Measurements from ENCODE around the gene CTSF. TPM values are rescaled to one million over a fixed set of nuclear protein-coding genes. Genes with fewer than 3 reads are reported as not detected.
"Not testable (repeated sequence)": the region's sequence is repeated elsewhere in the genome, so short reads cannot be mapped to it uniquely, and the experiment has no call there.

CTSF gene
- polyA plus RNA-seq (ENCODE audit: insufficient read length) = 99.0 TPM
- long read RNA-seq, donor 1, transcript CTSF-201 (13 exons, 2,035 nt) = major isoform, 44 of 71 reads
- long read RNA-seq, donor 1, partial matches to known transcripts = 26 of 71 reads
- long read RNA-seq, donor 1, other reads (novel, unspliced or antisense) = 0 of 71 reads
- long read RNA-seq, donor 2, transcript CTSF-201 (13 exons, 2,035 nt) = major isoform, 30 of 47 reads
- long read RNA-seq, donor 2, partial matches to known transcripts = 17 of 47 reads
- long read RNA-seq, donor 2, other reads (novel, unspliced or antisense) = 0 of 47 reads
- long read RNA-seq, donor 3, transcript CTSF-201 (13 exons, 2,035 nt) = major isoform, 14 of 36 reads
- long read RNA-seq, donor 3, partial matches to known transcripts = 22 of 36 reads
- long read RNA-seq, donor 3, other reads (novel, unspliced or antisense) = 0 of 36 reads
- long read RNA-seq, donor 4, partial matches to known transcripts = 12 of 15 reads
- long read RNA-seq, donor 4, other reads (novel, unspliced or antisense) = 0 of 15 reads
- long read RNA-seq, donor 5, transcript CTSF-201 (13 exons, 2,035 nt) = major isoform, 43 of 68 reads
- long read RNA-seq, donor 5, partial matches to known transcripts = 18 of 68 reads
- long read RNA-seq, donor 5, other reads (novel, unspliced or antisense) = 6 of 68 reads
- long read RNA-seq, donor 6, transcript CTSF-201 (13 exons, 2,035 nt) = major isoform, 39 of 54 reads
- long read RNA-seq, donor 6, partial matches to known transcripts = 15 of 54 reads
- long read RNA-seq, donor 6, other reads (novel, unspliced or antisense) = 0 of 54 reads
- long read RNA-seq, donor 7, transcript CTSF-201 (13 exons, 2,035 nt) = major isoform, 40 of 77 reads
- long read RNA-seq, donor 7, partial matches to known transcripts = 37 of 77 reads
- long read RNA-seq, donor 7, other reads (novel, unspliced or antisense) = 0 of 77 reads
- long read RNA-seq, donor 8, transcript CTSF-201 (13 exons, 2,035 nt) = major isoform, 22 of 23 reads
- long read RNA-seq, donor 8, partial matches to known transcripts = 0 of 23 reads
- long read RNA-seq, donor 8, other reads (novel, unspliced or antisense) = 0 of 23 reads

- peak; percentile 69 for DNase-seq
Measured at GRCh38 chr11:66568124-66568916, at the start of gene CTSF. Gene CTSF (minus strand): TSS chr11:66568606. CDS start chr11:66568486, 120 bp downstream.

DNA sequence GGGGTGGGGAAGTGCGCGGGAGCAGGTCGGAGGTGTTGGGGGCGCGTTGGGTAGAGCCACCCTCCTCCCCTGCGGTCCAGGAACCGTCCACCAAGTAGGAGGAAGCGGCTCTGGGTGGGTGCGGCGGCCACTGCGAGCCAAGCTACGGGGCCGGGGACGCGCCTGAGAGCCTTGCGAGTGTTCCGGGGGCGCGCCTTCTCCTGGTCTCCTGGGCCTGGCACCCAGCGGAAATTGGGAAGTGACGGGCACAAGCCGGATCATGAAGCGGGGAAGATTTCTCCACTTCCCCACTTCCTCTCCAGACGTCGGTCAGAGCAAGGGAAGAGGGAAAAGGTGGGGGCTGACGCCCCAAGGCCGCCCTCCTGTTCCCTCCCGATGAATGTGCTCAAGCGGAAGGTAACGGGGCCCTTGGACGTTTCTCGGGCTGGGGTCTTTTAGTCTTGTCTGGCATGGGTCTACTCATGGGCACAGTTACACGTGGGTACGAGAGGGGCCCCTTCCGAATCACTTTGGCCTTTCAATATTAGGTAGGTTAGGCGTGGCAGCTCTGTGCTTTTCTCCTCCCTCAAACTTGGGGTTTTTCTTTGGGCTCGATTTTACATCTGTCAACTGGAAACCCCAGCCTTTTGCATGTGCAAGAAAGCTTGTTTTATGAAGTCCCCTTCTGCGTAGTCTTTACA, 48.9 kb upstream of the CTSF start:
- DNase-seq = peak; percentile 41

DNA sequence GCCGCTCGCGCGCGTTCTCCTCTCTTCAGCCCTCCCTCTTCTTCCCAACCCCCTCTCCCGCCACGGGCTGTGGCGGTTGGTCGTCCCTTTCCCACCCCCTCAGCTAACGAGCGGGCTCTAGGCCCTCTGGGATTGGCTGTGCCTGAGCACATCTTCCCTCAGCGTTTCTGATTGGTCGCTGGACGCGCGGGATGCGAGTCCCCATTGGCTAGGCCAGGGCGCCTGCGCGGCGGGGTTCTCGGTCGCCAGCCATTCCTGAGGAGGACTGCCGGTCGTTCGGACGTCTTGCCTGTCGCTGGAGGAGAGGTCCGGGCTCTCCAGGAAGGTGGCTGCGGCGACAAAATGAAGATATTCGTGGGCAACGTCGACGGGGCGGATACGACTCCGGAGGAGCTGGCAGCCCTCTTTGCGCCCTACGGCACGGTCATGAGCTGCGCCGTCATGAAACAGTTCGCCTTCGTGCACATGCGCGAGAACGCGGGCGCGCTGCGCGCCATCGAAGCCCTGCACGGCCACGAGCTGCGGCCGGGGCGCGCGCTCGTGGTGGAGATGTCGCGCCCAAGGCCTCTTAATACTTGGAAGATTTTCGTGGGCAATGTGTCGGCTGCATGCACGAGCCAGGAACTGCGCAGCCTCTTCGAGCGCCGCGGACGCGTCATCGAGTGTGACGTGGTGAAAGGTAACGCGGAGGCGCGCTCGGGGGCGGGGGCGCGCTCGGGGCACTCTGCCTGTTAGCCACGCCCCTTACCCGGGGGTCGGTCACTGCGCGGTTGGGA, 48.2 kb upstream of the CTSF start, which contains the start of gene RBM14:
RBM14 (plus strand) TSS at position 252 of the 776 bp plus-strand sequence; CDS start at position 343, 91 bp downstream.
- DNase-seq = peak; percentile 99

DNA sequence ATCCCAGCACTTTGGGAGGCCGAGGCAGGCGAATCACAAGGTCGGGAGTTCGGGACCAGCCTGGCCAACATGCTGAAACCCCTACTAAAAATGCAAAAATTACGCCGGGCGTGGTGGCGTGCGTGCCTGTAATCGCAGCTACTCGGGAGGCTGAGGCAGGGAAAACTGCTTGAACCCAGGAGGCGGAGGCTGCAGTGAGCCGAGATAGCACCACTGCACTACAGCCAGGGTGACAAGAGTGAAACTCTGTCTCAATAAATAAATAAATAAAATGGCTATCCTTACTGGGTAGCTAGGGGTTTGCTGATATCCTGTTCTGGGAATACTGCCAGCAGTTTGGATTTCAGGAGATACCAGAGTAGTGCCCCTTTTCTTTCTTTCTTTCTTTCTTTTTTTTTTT, 45.7 kb upstream of the CTSF start:
- no peak for DNase-seq

DNA sequence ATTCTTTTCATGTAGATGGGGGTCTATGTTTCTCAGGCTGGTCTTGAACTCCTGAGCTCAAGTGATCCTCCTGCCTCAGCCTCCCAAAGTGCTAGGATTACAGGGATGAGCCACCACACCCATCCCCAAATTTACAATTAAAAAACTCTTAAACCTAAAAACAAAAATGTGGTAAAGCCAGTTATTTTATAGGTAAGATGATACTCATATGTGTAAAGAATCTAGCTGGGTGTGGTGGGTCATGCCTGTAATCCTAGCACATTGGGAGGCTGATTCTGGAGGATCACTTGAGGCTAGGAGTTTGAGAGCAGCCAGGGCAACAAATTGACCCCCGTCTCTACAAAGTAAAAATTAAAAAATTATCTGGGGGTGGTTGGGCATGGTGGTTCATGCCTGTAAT, 44.1 kb upstream of the CTSF start:
- DNase-seq = no peak

DNA sequence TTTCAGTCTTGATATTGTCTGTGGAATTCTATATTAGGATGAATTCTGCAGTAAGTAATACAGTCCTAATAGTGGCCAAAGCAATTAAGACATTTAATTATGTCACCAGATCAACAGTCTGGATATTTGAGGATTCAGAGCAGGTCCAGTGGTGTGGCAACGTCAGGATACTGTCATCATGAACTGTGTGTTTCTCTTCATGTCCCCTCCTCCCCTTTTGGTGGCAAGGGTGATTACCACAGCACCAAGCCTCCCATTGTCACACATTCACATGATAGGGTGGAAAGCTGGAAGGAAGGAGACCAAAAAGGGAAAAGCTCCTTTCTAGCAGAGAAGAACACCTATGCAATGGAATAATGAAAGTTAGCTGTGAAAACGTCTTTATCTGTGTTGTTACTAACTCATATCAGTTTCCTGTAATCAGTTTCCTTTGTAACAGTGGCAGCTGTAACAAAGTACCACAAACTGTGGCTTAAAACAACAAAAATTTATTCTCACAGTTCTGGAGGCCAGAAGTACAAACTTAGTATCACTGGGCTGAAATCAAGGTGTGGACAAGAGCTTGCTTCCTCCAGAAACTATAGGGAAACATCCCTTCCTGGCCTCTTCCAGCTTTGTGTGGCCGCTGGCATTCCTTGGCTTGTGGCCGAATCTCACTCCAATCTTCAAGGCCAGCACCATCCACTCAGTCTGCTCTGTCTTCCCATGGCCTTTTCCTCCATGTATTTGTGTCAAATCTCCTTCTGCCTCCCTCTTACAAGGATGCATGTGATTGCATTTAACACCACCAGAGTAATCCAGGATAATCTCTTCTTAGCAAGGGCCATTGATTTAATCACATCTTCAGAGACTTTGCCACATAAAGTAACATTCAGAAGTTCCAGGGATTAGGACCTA, 41.6 kb upstream of the CTSF start:
- DNase-seq = no peak

GRCh38 chr11:66607126-66607834, 38.9 kb upstream of the CTSF start:
- no peak for DNase-seq

GRCh38 chr11:66606608-66607007, 38.2 kb upstream of the CTSF start:
- DNase-seq = not testable (repeated sequence)

DNA sequence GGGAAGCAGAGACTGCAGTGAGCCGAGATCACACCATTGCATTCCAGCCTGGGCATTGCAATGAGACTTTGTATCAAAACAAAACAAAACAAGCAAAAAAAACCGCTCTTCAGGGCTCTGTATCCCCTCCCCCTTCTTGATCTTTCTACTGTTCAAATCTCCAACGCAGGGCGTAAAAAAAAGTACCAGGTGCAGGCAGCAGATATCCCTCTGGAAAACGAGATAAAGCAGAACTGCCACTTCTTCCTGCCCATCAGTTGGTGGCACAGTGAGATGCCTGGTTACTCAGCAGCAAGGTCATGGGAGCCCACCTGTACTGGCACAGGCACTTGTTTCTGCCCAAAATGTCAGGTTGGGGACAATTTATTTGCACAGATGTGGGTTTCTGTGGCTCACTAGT, 35.7 kb upstream of the CTSF start:
- no peak for DNase-seq

DNA sequence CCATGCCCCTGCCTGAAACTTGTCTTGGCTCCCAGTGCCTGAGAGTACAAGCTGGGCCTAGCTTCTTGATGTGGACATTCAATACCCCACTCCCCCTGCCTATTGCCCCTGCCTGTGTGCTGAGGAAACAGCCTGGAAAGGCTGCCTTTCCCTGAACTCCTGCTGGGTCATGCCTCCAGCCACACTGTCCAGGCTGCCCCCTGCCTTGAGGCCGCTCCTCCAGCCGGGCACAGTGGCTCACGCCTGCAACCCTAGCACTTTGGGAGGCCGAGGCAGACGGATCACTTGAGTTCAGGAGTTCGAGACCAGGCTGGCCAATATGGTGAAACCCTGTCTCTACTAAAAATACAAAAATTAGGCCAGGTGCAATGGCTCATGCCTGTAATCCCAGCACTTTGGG, 34.7 kb upstream of the CTSF start:
- no peak for DNase-seq

DNA sequence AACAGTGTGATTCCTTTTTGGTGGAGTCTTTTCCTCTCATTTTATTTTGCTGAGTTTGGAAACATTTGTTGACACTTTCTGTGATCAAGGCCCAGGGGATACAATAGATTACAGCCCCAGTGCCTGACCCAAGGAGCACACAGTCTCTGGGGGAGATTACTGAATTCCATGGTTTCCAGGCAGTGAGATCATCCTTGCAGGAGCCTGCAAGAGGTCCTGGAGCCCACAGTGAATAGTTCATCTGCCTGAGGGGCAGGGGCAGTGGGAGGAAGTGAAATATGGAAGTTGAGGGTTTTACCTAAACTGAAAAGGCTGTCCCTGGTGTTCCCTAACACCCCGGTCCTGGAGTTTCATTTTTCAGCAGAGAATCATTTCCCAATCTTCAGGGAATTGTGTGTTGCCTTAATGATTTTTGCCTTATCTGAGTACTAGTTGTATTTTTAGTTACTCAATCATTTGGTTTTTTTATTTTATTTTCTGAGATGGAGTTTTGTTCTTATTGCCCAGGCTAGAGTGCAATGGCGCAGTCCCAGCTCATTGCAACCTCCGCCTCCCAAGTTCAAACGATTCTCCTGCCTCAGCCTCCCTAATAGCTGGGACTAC, 32.3 kb upstream of the CTSF start:
- DNase-seq = no peak

- DNase-seq = no peak
Measured at GRCh38 chr11:66600219-66600618, 31.8 kb upstream of the CTSF start.

- DNase-seq = no peak
Measured at GRCh38 chr11:66598993-66599392, 30.6 kb upstream of the CTSF start.

DNA sequence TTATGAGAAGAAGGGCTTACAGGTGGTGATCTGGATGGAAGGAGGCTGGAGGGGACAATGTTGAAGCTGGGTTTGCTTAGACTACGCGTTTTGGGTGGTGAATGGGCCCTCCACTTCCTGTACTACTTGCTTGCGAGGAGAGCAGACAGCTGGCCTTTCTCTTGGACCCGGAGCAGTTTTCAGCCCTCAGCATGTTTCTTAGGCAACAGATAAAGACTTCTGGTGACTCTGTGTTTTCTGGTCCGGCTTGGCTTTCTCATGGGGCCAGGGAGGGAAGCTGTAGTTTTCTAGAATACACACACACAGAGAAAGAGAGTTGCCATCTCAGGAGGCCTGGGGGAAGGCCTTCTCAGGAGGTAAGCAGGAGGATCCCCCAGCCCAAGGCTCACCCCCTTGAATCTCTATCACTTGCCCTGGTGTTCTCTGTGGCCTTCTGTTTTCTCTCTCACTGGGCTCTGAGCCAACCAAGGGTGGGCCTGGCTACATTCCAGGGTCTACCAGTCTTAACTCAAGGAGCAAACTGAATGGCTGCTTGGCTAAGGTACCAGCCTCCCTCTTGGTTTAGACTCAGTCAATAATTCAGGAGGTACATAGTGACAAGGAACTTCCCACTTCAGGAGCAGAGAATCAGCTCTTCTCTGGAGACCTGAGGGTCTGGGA, 27.0 kb upstream of the CTSF start:
- DNase-seq = peak; percentile 53

DNA sequence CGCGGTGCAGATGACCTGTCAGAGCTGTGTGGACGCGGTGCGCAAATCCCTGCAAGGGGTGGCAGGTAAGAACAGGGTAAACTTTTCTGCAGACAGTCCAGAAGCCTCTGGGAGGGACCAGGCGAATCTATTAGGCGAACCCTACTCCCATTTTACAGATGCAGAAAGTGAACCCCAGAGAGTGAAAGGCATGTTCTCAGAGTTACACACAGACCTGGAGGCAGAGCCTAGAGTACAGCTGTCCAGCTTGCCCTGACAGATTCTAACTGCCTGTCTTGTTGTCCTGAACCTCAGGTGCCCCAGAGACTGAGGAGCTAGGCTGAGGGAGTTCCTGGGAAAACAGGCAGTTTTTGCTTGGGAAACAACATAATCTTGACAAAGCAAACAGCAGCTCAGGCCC, 25.2 kb upstream of the CTSF start:
- DNase-seq = no peak

DNA sequence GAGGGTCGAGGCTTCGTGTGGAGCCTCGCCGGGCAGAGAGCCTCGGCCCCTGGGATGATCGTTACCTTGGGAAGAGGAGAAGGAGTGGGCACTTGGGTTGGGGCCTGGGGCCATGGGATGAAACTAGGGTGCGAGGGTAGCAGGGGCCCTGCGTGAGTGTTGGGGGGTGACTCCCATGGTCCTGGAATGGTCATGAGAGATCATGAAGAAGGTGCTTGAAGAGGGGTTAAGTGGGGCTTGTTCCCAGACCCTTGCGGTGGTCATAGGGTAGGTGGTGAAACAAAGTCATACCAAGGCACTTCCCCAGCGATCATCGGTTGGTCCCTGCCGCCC, 24.9 kb upstream of the CTSF start:
- DNase-seq = no peak

GRCh38 chr11:66592457-66593302, 24.3 kb upstream of the CTSF start, which contains the start of the genes CCDC87 and CCS:
Gene CCDC87 (minus strand): TSS chr11:66593063. CDS start chr11:66593015, 48 bp downstream.
Gene CCS (plus strand): TSS chr11:66593185. CDS start chr11:66593262, 77 bp downstream.
- peak; percentile 95 for DNase-seq
